ENCODE data around the gene PTPA. TPM values are rescaled to one million over a fixed set of nuclear protein-coding genes. Genes with fewer than 3 reads are reported as not detected.
A peak's percentile ranks its signal among the peaks of the same experiment; 100 is the strongest.

PTPA gene
- total and polyA plus RNA-seq, 8 donors, result 32.7 to 71.4 (median 43.3) TPM

DNA sequence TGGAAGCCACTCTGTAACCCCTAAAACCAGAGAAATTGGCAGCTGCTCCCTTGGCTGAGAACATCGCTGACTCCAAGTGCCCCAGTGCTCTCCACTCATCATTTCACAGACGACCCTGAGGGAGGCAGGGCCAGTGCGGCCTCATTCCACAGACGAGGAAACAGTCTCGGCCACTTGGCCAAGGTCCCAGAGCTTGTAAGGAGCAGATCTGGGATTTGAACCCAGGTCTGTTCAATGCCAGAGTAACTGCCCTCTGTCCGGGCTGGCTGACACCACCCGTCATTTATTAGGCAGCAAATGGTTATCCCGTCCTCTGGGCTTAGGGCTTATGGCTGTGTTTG is 86.7 kb downstream of the PTPA start:
- FAIRE-seq, result no peak
- intact Hi-C loops (cut with DNase I), result no loop called here
- H3K4me3 ChIP-seq, result no peak overlapping the region
- TF ChIP-seq, protein P1, sequence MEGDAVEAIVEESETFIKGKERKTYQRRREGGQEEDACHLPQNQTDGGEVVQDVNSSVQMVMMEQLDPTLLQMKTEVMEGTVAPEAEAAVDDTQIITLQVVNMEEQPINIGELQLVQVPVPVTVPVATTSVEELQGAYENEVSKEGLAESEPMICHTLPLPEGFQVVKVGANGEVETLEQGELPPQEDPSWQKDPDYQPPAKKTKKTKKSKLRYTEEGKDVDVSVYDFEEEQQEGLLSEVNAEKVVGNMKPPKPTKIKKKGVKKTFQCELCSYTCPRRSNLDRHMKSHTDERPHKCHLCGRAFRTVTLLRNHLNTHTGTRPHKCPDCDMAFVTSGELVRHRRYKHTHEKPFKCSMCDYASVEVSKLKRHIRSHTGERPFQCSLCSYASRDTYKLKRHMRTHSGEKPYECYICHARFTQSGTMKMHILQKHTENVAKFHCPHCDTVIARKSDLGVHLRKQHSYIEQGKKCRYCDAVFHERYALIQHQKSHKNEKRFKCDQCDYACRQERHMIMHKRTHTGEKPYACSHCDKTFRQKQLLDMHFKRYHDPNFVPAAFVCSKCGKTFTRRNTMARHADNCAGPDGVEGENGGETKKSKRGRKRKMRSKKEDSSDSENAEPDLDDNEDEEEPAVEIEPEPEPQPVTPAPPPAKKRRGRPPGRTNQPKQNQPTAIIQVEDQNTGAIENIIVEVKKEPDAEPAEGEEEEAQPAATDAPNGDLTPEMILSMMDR (IDR thresholded peaks at IDR 0.05), result no peak
- 34 to 35% methylated on average over 8 of the region's 8 CpGs for WGBS, 2 donors
- peak overlapping the region in 2 of 4 donors; percentile 36 to 41 for H3K27ac ChIP-seq
- DNase-seq, result no peak
- ATAC-seq, result no peak
- no peaks in the 10 kb centered on the region for H3K27me3 ChIP-seq
- H3K9me3 ChIP-seq, result no peaks in the 10 kb centered on the region
- no peaks in the 10 kb centered on the region for H3K36me3 ChIP-seq
- H3K4me1 ChIP-seq, result no peaks in the 10 kb centered on the region

Other genes starting within 250 kb of the PTPA start
- gene KYAT1, start 229.5 kb upstream of the PTPA start, total RNA-seq, result 1 to 10 TPM; 1.1 to 2.9 (median 1.5) TPM
- 1 to 10 TPM; 4.2 to 5.2 TPM for gene KYAT1, start 229.5 kb upstream of the PTPA start, polyA plus RNA-seq
- 10 to 100 TPM in 4 of 6 donors, 1 to 10 TPM in 2; 8.7 to 20.4 (median 10.4) TPM for gene LRRC8A, start 229.3 kb upstream of the PTPA start, total RNA-seq
- gene LRRC8A, start 229.3 kb upstream of the PTPA start, polyA plus RNA-seq, result 10 to 100 TPM in 1 of 2 donors, 1 to 10 TPM in 1; 9.2 to 10.1 TPM
- gene PHYHD1, start 190.4 kb upstream of the PTPA start, total RNA-seq, result 10 to 100 TPM; 20.7 to 48.7 (median 42.2) TPM
- 10 to 100 TPM; 45.7 to 71.3 TPM for gene PHYHD1, start 190.4 kb upstream of the PTPA start, polyA plus RNA-seq
- gene DOLK, start 163.8 kb upstream of the PTPA start, total RNA-seq, result 1 to 10 TPM; 5.7 to 8.2 (median 6.6) TPM
- 1 to 10 TPM; 5.4 to 8.5 TPM for gene DOLK, start 163.8 kb upstream of the PTPA start, polyA plus RNA-seq
- gene NUP188, start 163.7 kb upstream of the PTPA start, total RNA-seq, result 10 to 100 TPM; 11.5 to 20.8 (median 13.5) TPM
- gene NUP188, start 163.7 kb upstream of the PTPA start, polyA plus RNA-seq, result 10 to 100 TPM; 10.8 to 18.0 TPM
- gene SH3GLB2, start 83.1 kb upstream of the PTPA start, total RNA-seq, result 10 to 100 TPM; 46.6 to 79.7 (median 70.8) TPM
- 100 to 1,000 TPM; 188 to 201 TPM for gene SH3GLB2, start 83.1 kb upstream of the PTPA start, polyA plus RNA-seq
- 10 to 100 TPM in 1 of 6 donors, 1 to 10 TPM in 5; 7.5 to 17.1 (median 9.3) TPM for gene MIGA2, start 74.8 kb upstream of the PTPA start, total RNA-seq
- gene MIGA2, start 74.8 kb upstream of the PTPA start, polyA plus RNA-seq, result 10 to 100 TPM; 27.8 to 30.9 TPM
- 10 to 100 TPM in 1 of 6 donors, 1 to 10 TPM in 5; 4.2 to 10.5 (median 7.4) TPM for gene DOLPP1, start 30.3 kb upstream of the PTPA start, total RNA-seq
- gene DOLPP1, start 30.3 kb upstream of the PTPA start, polyA plus RNA-seq, result 1 to 10 TPM; 6.2 to 7.1 TPM
- gene CRAT, start 622 bp upstream of the PTPA start, total RNA-seq, result 100 to 1,000 TPM in 1 of 6 donors, 10 to 100 TPM in 5; 44.4 to 131 (median 79.2) TPM
- 10 to 100 TPM; 30.3 to 57.2 TPM for gene CRAT, start 622 bp upstream of the PTPA start, polyA plus RNA-seq
- 10 to 100 TPM in 1 of 6 donors, 1 to 10 TPM in 5; 1.8 to 13.2 (median 4.6) TPM for gene IER5L, start 66.8 kb downstream of the PTPA start, total RNA-seq
- 10 to 100 TPM in 1 of 2 donors, 1 to 10 TPM in 1; 6.1 to 14.3 TPM for gene IER5L, start 66.8 kb downstream of the PTPA start, polyA plus RNA-seq